Fibroblast of the aortic adventitia (primary cell): Measurements from ENCODE around the gene MBTD1. TPM values are rescaled to one million over a fixed set of nuclear protein-coding genes. Genes with fewer than 3 reads are reported as not detected.
A peak's percentile ranks its signal among the peaks of the same experiment; 100 is the strongest.

Experiments used
- DNase-seq: peaks from one replicate; pipeline ENCODE4 v3.0.0-alpha.2; 2010; ENCODE audit warnings: low read depth
- H3K4me3 ChIP-seq: 2 replicates; pipeline ENCODE4 v1.5.1; 2011; ENCODE audit warnings: low read depth, mild to moderate bottlenecking, control low read depth, low read length, moderate library complexity
- total RNA-seq: library from RNA; depleted of rRNA; stranded (reverse); fragments of >200 nt; gene quantifications from 2 replicates; pipeline ENCODE4 v1.2.3, GENCODE V29; 2012; ENCODE audit warnings: low replicate concordance
- TF ChIP-seq, protein P1 (sequence below): IDR thresholded peaks from 2 replicates; pipeline ENCODE4 v1.5.1; 2011; ENCODE audit warnings: mild to moderate bottlenecking, low read length, control low read depth, inconsistent platforms; ENCODE audit not compliant: insufficient read depth

MBTD1 gene
- total RNA-seq, 1 donor, result 13.1 TPM

DNA sequence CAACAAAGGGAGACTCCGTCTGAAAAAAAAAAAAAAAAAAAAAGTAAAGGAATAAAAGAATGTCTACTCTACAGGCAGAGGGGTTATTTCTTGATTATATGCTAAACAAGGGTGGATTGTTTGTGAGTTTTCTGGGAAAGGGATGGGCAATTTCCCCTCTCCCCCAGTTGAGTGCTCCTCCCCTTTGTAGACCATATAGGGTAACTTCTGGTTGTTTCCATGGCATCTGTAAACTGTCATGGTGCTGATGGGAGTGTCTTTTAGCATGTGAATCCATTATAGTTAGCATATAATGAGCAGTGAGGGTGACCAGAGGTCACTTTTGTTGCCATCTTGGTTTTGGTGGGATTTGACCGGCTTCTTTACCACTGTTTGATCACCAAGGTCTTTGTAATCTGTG, 110.7 kb downstream of the MBTD1 start:
- TF ChIP-seq, protein P1, sequence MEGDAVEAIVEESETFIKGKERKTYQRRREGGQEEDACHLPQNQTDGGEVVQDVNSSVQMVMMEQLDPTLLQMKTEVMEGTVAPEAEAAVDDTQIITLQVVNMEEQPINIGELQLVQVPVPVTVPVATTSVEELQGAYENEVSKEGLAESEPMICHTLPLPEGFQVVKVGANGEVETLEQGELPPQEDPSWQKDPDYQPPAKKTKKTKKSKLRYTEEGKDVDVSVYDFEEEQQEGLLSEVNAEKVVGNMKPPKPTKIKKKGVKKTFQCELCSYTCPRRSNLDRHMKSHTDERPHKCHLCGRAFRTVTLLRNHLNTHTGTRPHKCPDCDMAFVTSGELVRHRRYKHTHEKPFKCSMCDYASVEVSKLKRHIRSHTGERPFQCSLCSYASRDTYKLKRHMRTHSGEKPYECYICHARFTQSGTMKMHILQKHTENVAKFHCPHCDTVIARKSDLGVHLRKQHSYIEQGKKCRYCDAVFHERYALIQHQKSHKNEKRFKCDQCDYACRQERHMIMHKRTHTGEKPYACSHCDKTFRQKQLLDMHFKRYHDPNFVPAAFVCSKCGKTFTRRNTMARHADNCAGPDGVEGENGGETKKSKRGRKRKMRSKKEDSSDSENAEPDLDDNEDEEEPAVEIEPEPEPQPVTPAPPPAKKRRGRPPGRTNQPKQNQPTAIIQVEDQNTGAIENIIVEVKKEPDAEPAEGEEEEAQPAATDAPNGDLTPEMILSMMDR, result no peak
- no peak overlapping the region for H3K4me3 ChIP-seq
- no peak for DNase-seq

DNA sequence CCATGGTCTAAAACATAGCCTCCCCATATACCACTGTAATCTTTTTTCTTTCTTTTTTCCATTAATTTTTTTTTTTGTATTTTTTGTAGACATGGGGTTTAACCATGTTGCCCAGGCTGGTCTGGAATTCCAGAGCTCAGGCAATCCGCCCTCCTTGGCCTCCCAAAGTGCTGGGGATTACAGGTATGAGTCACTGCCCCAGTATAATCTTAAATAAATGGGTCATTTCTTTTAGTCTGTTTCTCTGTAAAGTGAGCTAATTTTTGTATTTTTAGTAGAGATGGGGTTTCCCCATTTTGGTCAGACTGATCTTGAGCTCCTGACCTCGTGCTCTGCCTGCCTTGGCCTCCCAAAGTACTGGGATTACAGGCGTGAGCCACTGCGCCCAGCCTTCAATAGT, 112.2 kb downstream of the MBTD1 start:
- TF ChIP-seq, protein P1, result no peak
- peak; percentile 42 for DNase-seq
- no peak overlapping the region for H3K4me3 ChIP-seq

- no peak overlapping the region for H3K4me3 ChIP-seq
- TF ChIP-seq, protein P1, result no peak
These were observed 115.4 kb downstream of the MBTD1 start for GRCh38 chr17:51144266-51145022.

GRCh38 chr17:51142597-51142996, 117.3 kb downstream of the MBTD1 start:
- DNase-seq, result no peak
- TF ChIP-seq, protein P1, result no peak
- no peak overlapping the region for H3K4me3 ChIP-seq

More at GRCh38 chr17:51144266-51145022, 115.4 kb downstream of the MBTD1 start:
- DNase-seq, result no peak

GRCh38 chr17:51135956-51136355, 123.9 kb downstream of the MBTD1 start:
- no peak overlapping the region for H3K4me3 ChIP-seq
- no peak for DNase-seq
- TF ChIP-seq, protein P1, result no peak

GRCh38 chr17:51133365-51133764, 126.5 kb downstream of the MBTD1 start:
- TF ChIP-seq, protein P1, result no peak
- no peak overlapping the region for H3K4me3 ChIP-seq
- peak; percentile 37 for DNase-seq

DNA sequence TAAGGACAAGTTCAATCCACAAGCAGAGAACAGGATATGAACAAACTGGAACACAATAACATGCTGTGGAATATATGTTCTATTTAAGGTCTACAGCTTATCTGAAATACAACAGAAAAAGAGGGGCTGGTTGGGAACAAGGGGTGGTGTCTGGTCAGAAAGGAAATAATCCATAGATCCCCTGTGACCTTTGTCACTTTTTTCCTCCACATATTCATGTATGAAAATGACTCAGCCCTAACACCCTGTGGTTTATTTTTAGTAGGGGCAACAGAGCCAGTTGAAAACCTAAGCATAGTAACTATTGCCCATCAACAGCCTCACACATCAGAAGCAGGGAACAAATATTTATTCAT, 126.9 kb downstream of the MBTD1 start:
- TF ChIP-seq, protein P1, result no peak
- H3K4me3 ChIP-seq, result no peak overlapping the region
- DNase-seq, result peak; percentile 19
